Type B pancreatic cell (in vitro differentiated cells): Measurements from ENCODE around the gene ARMC7. TPM values are rescaled to one million over a fixed set of nuclear protein-coding genes. Genes with fewer than 3 reads are reported as not detected.
A peak's percentile ranks its signal among the peaks of the same experiment; 100 is the strongest.

ENCODE experiments used
- DNase-seq: peaks from one replicate; pipeline ENCODE4 v3.0.0; 2021; ENCODE audit warnings: mixed read lengths; ENCODE audit not compliant: unreplicated experiment; ENCODE audit errors: extremely low spot score
- H3K27ac Mint-ChIP-seq: 2 replicates; pipeline ENCODE4 v1.8.0; 2021; ENCODE audit warnings: mild to moderate bottlenecking, mixed read lengths
- H3K27me3 Mint-ChIP-seq: 2 replicates; pipeline ENCODE4 v1.8.0; 2021; ENCODE audit warnings: mixed read lengths
- H3K36me3 Mint-ChIP-seq: 2 replicates; pipeline ENCODE4 v1.8.0; 2021; ENCODE audit warnings: mixed read lengths
- H3K4me1 Mint-ChIP-seq: one replicate; pipeline ENCODE4 v1.8.0; 2021; ENCODE audit warnings: mixed read lengths; ENCODE audit not compliant: unreplicated experiment
- H3K4me3 Mint-ChIP-seq: 2 replicates; pipeline ENCODE4 v1.8.0; 2021; ENCODE audit warnings: mild to moderate bottlenecking, mixed read lengths
- H3K9me3 Mint-ChIP-seq: 2 replicates; pipeline ENCODE4 v1.8.0; 2021; ENCODE audit warnings: mixed read lengths
- total RNA-seq: library from RNA; stranded (reverse); gene quantifications from 2 replicates; pipeline ENCODE4 v1.2.1, GENCODE V29; 2021; ENCODE audit warnings: low replicate concordance
- TF ChIP-seq, protein P1 (sequence below): fragments of 200-600 bp; sonication (generic); conservative IDR thresholded peaks from 2 replicates; pipeline ENCODE4 v1.5.0; 2021; ENCODE audit warnings: antibody characterized with exemption, mild to moderate bottlenecking

The ARMC7 gene
- total RNA-seq, 1 donor from 2014 or later = 14.0 TPM

DNA sequence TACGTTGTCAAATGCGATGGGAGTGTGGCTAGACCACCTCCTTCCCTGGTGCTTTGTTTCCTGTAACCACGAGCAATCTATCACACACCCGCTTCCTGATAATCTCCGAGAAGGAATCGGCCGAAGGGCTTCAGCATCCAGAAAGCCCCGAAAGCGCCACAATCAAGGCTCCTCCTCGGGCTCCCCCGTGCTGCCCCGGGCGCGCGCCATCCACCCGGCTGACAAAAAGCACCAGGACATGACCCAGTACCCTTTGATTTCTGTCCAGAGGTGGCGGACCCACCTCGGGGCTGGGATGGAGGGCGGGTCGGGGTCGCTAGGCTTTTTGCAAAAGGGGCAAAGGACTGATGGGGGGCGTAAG, 743 bp upstream of the ARMC7 start:
- Mint-ChIP-seq H3K9me3 (no peaks in the 10 kb centered on the region), H3K4me1 (peaks cover 23% of the 10 kb centered on the region), H3K27ac (peak overlapping the region; percentile 78), H3K36me3 (peaks cover 13% of the 10 kb centered on the region), H3K27me3 (peaks cover 4% of the 10 kb centered on the region), H3K4me3 (peak overlapping the region; percentile 91)
- no peak for DNase-seq
- TF ChIP-seq, protein P1, sequence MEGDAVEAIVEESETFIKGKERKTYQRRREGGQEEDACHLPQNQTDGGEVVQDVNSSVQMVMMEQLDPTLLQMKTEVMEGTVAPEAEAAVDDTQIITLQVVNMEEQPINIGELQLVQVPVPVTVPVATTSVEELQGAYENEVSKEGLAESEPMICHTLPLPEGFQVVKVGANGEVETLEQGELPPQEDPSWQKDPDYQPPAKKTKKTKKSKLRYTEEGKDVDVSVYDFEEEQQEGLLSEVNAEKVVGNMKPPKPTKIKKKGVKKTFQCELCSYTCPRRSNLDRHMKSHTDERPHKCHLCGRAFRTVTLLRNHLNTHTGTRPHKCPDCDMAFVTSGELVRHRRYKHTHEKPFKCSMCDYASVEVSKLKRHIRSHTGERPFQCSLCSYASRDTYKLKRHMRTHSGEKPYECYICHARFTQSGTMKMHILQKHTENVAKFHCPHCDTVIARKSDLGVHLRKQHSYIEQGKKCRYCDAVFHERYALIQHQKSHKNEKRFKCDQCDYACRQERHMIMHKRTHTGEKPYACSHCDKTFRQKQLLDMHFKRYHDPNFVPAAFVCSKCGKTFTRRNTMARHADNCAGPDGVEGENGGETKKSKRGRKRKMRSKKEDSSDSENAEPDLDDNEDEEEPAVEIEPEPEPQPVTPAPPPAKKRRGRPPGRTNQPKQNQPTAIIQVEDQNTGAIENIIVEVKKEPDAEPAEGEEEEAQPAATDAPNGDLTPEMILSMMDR = no peak

DNA sequence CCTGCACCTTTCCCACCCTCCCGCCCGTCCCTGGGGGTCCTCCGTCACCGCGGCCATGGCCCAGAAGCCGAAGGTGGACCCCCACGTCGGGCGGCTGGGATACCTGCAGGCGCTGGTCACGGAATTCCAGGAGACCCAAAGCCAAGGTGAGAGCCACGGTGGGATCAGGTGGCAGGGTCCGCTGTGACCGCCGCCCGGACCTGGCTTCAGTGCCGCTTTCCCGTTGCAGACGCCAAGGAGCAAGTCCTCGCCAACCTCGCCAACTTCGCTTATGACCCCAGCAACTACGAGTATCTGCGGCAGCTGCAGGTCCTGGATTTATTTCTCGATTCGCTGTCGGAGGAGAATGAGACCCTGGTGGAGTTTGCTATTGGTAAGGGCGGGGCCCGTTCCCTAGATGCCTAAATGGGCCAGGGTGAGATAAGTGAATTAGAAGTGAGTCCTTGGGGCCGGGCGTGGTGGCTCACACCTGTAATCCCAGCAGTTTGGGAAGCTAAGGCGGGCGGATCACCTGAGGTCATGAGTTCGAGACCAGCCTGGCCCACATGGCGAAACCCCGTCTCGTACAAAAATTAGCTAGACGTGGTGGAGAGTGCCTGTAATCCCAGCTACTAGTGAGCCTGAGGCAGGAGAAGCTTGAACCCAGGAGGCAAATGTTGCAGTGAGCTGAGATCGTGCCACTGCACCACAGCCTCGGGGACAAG, 617 bp downstream of the ARMC7 start:
- peaks cover 4% of the 10 kb centered on the region for H3K27me3 Mint-ChIP-seq
- H3K27ac Mint-ChIP-seq = peak overlapping the region; percentile 83
- no peak for DNase-seq

DNA sequence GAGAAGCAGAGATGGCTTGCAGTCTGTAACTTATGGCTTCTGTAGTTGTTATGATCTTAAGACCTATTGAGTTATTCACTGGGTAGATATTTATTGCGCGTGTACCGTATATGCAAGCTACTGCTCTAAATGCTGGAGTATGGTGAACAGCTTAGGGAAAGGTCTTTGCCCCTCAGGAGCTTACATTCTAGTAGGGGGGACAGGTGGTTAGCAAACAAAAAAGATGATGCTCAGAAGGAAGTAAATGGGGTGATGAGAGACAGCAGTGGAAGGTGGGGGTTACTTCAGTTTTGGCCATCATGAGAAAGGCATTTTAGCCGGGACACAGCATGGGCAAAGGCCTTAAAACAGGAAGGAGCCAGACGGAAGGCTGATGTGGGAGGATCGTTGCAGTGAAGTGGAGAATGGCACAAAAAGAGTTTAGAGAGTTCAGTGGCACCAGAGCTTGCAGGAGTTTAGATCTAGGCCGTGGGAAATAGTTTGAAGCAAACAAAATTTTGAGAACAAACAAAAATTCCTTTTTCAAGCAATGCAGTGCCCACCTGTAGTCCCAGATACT, 2.1 kb downstream of the ARMC7 start:
- peaks cover 4% of the 10 kb centered on the region for H3K27me3 Mint-ChIP-seq
- TF ChIP-seq, protein P1 = no peak
- no peaks in the 10 kb centered on the region for H3K9me3 Mint-ChIP-seq
- no peak for DNase-seq
- H3K36me3 Mint-ChIP-seq = peaks cover 8% of the 10 kb centered on the region
- H3K27ac Mint-ChIP-seq = peak overlapping the region; percentile 22
- H3K4me3 Mint-ChIP-seq = peak overlapping the region; percentile 70
- H3K4me1 Mint-ChIP-seq = peaks cover 29% of the 10 kb centered on the region

More for the DNA sequence above, 617 bp downstream of the ARMC7 start:
- Mint-ChIP-seq H3K4me3 (peak overlapping the region; percentile 91), H3K9me3 (no peaks in the 10 kb centered on the region), H3K36me3 (peaks cover 12% of the 10 kb centered on the region), H3K4me1 (peaks cover 33% of the 10 kb centered on the region)
- TF ChIP-seq, protein P1 = no peak

DNA sequence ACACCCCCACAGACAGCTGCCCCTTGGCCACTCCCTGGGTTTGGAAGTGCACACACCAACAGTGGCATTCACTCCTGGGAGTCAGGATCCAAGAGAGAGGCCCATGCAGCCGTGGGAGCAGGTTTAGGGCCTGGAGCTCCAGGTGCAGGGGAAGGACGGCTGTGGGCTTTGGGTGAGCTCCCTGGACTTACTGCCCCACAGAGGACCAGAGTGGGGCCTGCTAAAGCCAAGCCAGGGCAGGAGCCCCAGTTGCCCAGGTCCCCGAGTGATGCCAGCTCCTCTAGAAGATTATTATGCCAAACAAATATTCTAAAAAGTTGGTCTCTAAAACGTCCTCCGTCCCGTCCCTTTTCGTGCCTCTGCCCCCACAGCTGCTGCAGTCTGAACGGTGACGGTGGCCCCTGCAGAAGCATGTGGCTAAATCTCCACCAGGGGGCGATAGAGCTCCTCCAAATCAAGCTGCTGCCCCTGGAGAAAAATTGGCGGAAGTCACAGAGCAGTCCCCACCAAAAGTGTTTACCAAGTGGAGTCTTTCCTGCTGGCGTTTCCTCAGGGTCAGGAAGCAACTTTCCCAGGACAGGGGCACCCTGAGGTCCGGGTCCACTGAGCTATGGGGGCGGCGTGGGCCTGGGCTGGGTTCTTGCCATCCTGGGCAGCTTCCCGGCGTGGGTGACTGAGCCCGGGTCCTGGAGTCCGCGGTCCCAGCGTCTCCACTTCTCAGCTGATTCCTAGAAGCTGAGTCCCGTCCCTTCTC, 4.2 kb downstream of the ARMC7 start:
- DNase-seq = peak; percentile 88
- TF ChIP-seq, protein P1 = peak; percentile 97
- Mint-ChIP-seq H3K27me3 (peaks cover under 1% of the 10 kb centered on the region), H3K4me3 (peak overlapping the region; percentile 76), H3K4me1 (peaks cover 25% of the 10 kb centered on the region), H3K27ac (peak overlapping the region; percentile 84), H3K36me3 (peaks cover 11% of the 10 kb centered on the region), H3K9me3 (no peaks in the 10 kb centered on the region)

DNA sequence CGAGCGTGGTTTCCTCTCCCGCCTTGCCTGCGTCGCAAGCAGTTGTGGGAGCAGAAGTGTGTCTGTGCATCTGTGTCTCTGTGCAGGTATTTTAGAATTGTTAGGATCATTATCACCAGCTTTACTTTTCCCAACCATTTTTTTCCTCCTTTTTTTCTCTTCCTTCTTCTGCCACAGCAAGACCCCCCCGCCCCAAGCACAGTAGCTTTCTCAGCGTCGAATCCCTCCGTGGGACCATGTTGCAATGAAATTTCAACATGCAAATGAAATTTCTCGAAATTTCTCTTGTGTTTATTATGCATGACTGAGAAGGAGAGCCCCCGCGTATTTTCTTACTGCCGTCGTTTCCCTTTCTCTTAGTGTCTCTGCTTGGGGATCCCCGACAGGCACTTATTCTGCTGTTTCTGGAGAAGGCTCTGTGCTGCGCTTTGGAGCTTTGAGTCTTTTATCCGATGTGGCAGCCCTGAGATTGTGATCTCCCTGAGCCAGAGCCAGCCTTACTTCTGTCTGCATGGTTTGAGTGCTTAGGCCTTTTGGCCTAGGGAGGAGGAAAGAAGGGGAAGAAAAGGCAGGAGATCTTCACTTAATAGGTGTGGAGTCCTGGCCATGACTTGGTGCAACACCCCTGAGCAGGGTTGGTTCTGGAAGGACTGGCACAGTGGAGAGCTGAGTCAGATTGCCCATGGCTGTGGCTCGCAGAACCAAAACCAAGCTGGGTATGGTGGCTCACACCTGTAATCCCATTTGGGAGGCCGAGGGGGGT, 5.0 kb downstream of the ARMC7 start:
- peaks cover 11% of the 10 kb centered on the region for H3K36me3 Mint-ChIP-seq

More for the DNA sequence above, 5.0 kb downstream of the ARMC7 start:
- no peak for DNase-seq
- H3K4me3 Mint-ChIP-seq = peak overlapping the region; percentile 21
- no peak overlapping the region for H3K27ac Mint-ChIP-seq
- TF ChIP-seq, protein P1 = no peak
- H3K4me1 Mint-ChIP-seq = peaks cover 25% of the 10 kb centered on the region
- no peaks in the 10 kb centered on the region for H3K9me3 Mint-ChIP-seq
- no peaks in the 10 kb centered on the region for H3K27me3 Mint-ChIP-seq
